B cell (primary cell): Measurements from ENCODE around the gene MAP1B. TPM values are rescaled to one million over a fixed set of nuclear protein-coding genes. Genes with fewer than 3 reads are reported as not detected.

Experiments used
- ATAC-seq: fragments of 200-7000 bp; cut with Tn5 transposase; one replicate; pipeline ENCODE4 v1.10.0; 2021; ENCODE audit warnings: low read depth, mild to moderate bottlenecking, moderate number of reproducible peaks, moderate library complexity
- CTCF ChIA-PET: fragments of 350-600 bp; sonication (Branson Sonifier 250); formaldehyde crosslinking; loops from one replicate; lab custom pipeline; 2021; ENCODE audit warnings: antibody characterized with exemption, inconsistent platforms; lab: Charles Lee
- POLR2A ChIA-PET: fragments of 350-600 bp; sonication (Branson Sonifier 250); formaldehyde crosslinking; loops from one replicate; lab custom pipeline; 2021; ENCODE audit warnings: antibody characterized with exemption; lab: Charles Lee
- DNase-seq: peaks from one replicate; pipeline ENCODE4 v3.0.0; 2013
- H2AFZ ChIP-seq: 2 replicates; pipeline ENCODE4 v1.6.1; 2012; ENCODE audit warnings: mild to moderate bottlenecking, low read depth, low read length; ENCODE audit not compliant: insufficient read depth, poor library complexity, severe bottlenecking
- H3K27ac ChIP-seq, 2 donors: 1 replicate in 1 of 2; 2 replicates in 1 of 2; pipeline ENCODE4 v1.5.1; 2012 to 2013; ENCODE audit warnings: low read length in 2 of 2, mild to moderate bottlenecking in 2 of 2, moderate library complexity in 1 of 2
- H3K27me3 ChIP-seq, 4 experiments: fragments of 200-600 bp in 1 of 4; sonication (generic) in 1 of 4; replicated peaks in 1 of 4; 1 replicate in 2 of 4; 2 replicates in 2 of 4; pipeline versions ENCODE4 v1.6.1 to v1.7.0; 2013 to 2016; ENCODE audit warnings: low read length in 3 of 4, mild to moderate bottlenecking in 2 of 4, mixed read lengths in 1 of 4, moderate library complexity in 1 of 4; ENCODE audit not compliant: insufficient read depth in 4 of 4, control insufficient read depth in 3 of 4; ENCODE audit errors: control extremely low read depth in 1 of 4
- H3K36me3 ChIP-seq, 2 experiments: replicated peaks in 1 of 2; 1 replicate in 1 of 2; 2 replicates in 1 of 2; pipeline versions ENCODE4 v1.6.1 to v1.7.1; 2013; ENCODE audit warnings: low read length in 1 of 2; ENCODE audit not compliant: insufficient read depth in 2 of 2, control insufficient read depth in 1 of 2; ENCODE audit errors: control extremely low read depth in 1 of 2, extremely low read depth in 1 of 2
- H3K4me1 ChIP-seq, 2 donors: fragments of 200-600 bp in 1 of 2; sonication (generic) in 1 of 2; 1 replicate in 1 of 2; 2 replicates in 1 of 2; pipeline versions ENCODE4 v1.5.1 to v1.6.1; 2013 to 2017; ENCODE audit warnings: low read length in 2 of 2; ENCODE audit not compliant: control insufficient read depth in 2 of 2, insufficient read depth in 2 of 2
- H3K4me2 ChIP-seq: replicated peaks from 2 replicates; pipeline ENCODE3; 2012; ENCODE audit warnings: mild to moderate bottlenecking, low read depth, low read length; ENCODE audit not compliant: poor library complexity, severe bottlenecking
- H3K4me3 ChIP-seq, 5 experiments: fragments of 200-600 bp in 1 of 5; sonication (generic) in 1 of 5; 1 replicate in 3 of 5; 2 replicates in 2 of 5; pipeline versions ENCODE4 v1.5.1 to v1.7.0; 2011 to 2016; ENCODE audit warnings: low read length in 4 of 5, mild to moderate bottlenecking in 4 of 5, low read depth in 2 of 5, control low read depth in 1 of 5, moderate library complexity in 1 of 5; ENCODE audit not compliant: insufficient read depth in 1 of 5; ENCODE audit errors: control extremely low read depth in 1 of 5, extremely low read depth in 1 of 5
- H3K79me2 ChIP-seq: fragments of 200-600 bp; sonication (generic); one replicate; pipeline ENCODE4 v1.6.0; 2016; ENCODE audit warnings: low read length; ENCODE audit not compliant: control insufficient read depth, insufficient read depth
- H3K9ac ChIP-seq: fragments of 200-600 bp; sonication (generic); 2 replicates; pipeline ENCODE4 v1.6.1; 2017; ENCODE audit warnings: mild to moderate bottlenecking, low read length, moderate library complexity
- H3K9me3 ChIP-seq, 3 donors: one replicate each; pipeline versions ENCODE4 v1.6.1 to v1.7.1; 2013; ENCODE audit warnings: low read length in 2 of 3; ENCODE audit not compliant: control insufficient read depth in 2 of 3, insufficient read depth in 1 of 3; ENCODE audit errors: control extremely low read depth in 1 of 3
- H4K20me1 ChIP-seq: 2 replicates; pipeline ENCODE4 v1.6.0; 2012; ENCODE audit warnings: mild to moderate bottlenecking, low read length; ENCODE audit not compliant: insufficient read depth, control insufficient read depth, poor library complexity, severe bottlenecking
- H3K27ac Mint-ChIP-seq: one replicate; pipeline ENCODE4 v1.8.0; 2021; ENCODE audit warnings: mixed read lengths
- H3K27me3 Mint-ChIP-seq: one replicate; pipeline ENCODE4 v1.8.0; 2021; ENCODE audit warnings: mixed read lengths
- H3K4me1 Mint-ChIP-seq: one replicate; pipeline ENCODE4 v1.8.0; 2021; ENCODE audit warnings: mixed read lengths
- H3K4me3 Mint-ChIP-seq: one replicate; pipeline ENCODE4 v1.8.0; 2021; ENCODE audit warnings: mixed read lengths
- H3K9me3 Mint-ChIP-seq: one replicate; pipeline ENCODE4 v1.8.0; 2022; ENCODE audit warnings: mixed read lengths; ENCODE audit not compliant: insufficient read depth
- CTCF ChIP-seq: fragments of 200-600 bp; IDR thresholded peaks from one replicate; pipeline ENCODE4 v1.8.0; 2022; ENCODE audit warnings: antibody characterized with exemption, mild to moderate bottlenecking
- EZH2 ChIP-seq: IDR thresholded peaks from 2 replicates; pipeline ENCODE4 v1.6.1; 2012; ENCODE audit warnings: borderline replicate concordance, low read depth, mild to moderate bottlenecking, moderate library complexity, low read length; ENCODE audit not compliant: insufficient read depth, poor library complexity, severe bottlenecking
- WGBS: methylation state at CpG from one replicate; pipeline ENCODE4 v1.1.5; 2013; ENCODE audit warnings: missing lambda C conversion rate; ENCODE audit not compliant: insufficient coverage; 5-methylcytosine and 5-hydroxymethylcytosine counted together
- intact Hi-C: fragments of 100-400 bp; cut with micrococcal nuclease; formaldehyde crosslinking; loops from one replicate; pipeline ENCODE4 v1.10.0; 2022
- polyA plus RNA-seq: library from polyadenylated mRNA; depleted of rRNA; stranded (reverse); fragments of >200 nt; gene quantifications from 2 replicates; pipeline ENCODE4 v1.2.3, GENCODE V29; 2012
- total RNA-seq, 2 donors: library from RNA; stranded (reverse); fragments of 120-200 nt in 1 of 2; gene quantifications; 1 replicate in 1 of 2; 2 replicates in 1 of 2; pipeline versions ENCODE4 v1.2.3 to v1.2.4, GENCODE V29; 2013 to 2022

The MAP1B gene
- total and polyA plus RNA-seq, 2 donors (not counting 1 experiment from before 2014, with no cell fraction given) = 0.15 TPM; not detected in 1

- Mint-ChIP-seq H3K27me3 (peaks cover 60% of the 10 kb centered on the region), H3K27ac (no peak overlapping the region), H3K9me3 (no peaks in the 10 kb centered on the region), H3K4me3 (peak overlapping the region; percentile 80), H3K4me1 (peaks cover 19% of the 10 kb centered on the region)
- WGBS = no CpG with 5 or more reads among the region's 2 CpGs
- H4K20me1 ChIP-seq = no peaks in the 10 kb centered on the region
- no peak for DNase-seq
- H3K36me3 ChIP-seq = no peaks in the 10 kb centered on the region
- no peak overlapping the region for H3K27ac ChIP-seq
- POLR2A ChIA-PET = no interaction called here
- peak overlapping the region; percentile 69 for H3K4me2 ChIP-seq
- no peak for ATAC-seq
- peaks cover 18 to 20% of the 10 kb centered on the region in 2 donors for H3K4me1 ChIP-seq
- CTCF ChIA-PET = no interaction called here
- intact Hi-C loops = no loop called here
- TF ChIP-seq CTCF = no peak
- TF ChIP-seq EZH2 = no peak
- H2AFZ ChIP-seq = peak overlapping the region; percentile 28
- H3K9me3 ChIP-seq = peaks cover 0 to 4% (median 0%) of the 10 kb centered on the region in 3 donors
- peaks cover 0 to 36% (median 20%) of the 10 kb centered on the region in 4 experiments for H3K27me3 ChIP-seq
- peak overlapping the region; percentile 49 for H3K9ac ChIP-seq
- H3K79me2 ChIP-seq = no peaks in the 10 kb centered on the region
- H3K4me3 ChIP-seq = peak overlapping the region in 2 of 5 experiments; percentile 21 to 29
Observed at GRCh38 chr5:72109062-72109411, 1.8 kb downstream of the MAP1B start.

- intact Hi-C loops = no loop called here
- POLR2A ChIA-PET = no interaction called here
- DNase-seq = no peak
- CTCF ChIA-PET = no interaction called here
- Histone ChIP-seq H3K9ac (no peak overlapping the region), H3K27me3 (peaks cover 0 to 36% (median 20%) of the 10 kb centered on the region in 4 experiments), H3K9me3 (peaks cover 0 to 4% (median 0%) of the 10 kb centered on the region in 3 donors), H3K36me3 (no peaks in the 10 kb centered on the region), H3K79me2 (no peaks in the 10 kb centered on the region), H3K27ac (no peak overlapping the region), H3K4me3 (no peak overlapping the region), H3K4me1 (peaks cover 18 to 20% of the 10 kb centered on the region in 2 donors), H2AFZ (no peak overlapping the region), H3K4me2 (no peak overlapping the region), H4K20me1 (no peaks in the 10 kb centered on the region)
- H3K9me3 Mint-ChIP-seq = no peaks in the 10 kb centered on the region
- no peak overlapping the region for H3K27ac Mint-ChIP-seq
- peak overlapping the region; percentile 19 for H3K4me3 Mint-ChIP-seq
- WGBS = 85% methylated on average over 8 of the region's 10 CpGs
- ATAC-seq = no peak
- TF ChIP-seq EZH2 (no peak), CTCF (no peak)
- peaks cover 19% of the 10 kb centered on the region for H3K4me1 Mint-ChIP-seq
- peaks cover 58% of the 10 kb centered on the region for H3K27me3 Mint-ChIP-seq
Observed at GRCh38 chr5:72109625-72110024, 2.4 kb downstream of the MAP1B start.
